Activated T-cell treated with anti-CD3 and anti-CD28 coated beads for 4 hours (primary cell): ENCODE data around the gene DCLK1.
"Not testable (repeated sequence)": the region's sequence is repeated elsewhere in the genome, so short reads cannot be mapped to it uniquely, and the experiment has no call there.

Experiments
- DNase-seq: peaks from one replicate; pipeline ENCODE4 v3.0.0-alpha.2; 2020

DCLK1 gene

DNA sequence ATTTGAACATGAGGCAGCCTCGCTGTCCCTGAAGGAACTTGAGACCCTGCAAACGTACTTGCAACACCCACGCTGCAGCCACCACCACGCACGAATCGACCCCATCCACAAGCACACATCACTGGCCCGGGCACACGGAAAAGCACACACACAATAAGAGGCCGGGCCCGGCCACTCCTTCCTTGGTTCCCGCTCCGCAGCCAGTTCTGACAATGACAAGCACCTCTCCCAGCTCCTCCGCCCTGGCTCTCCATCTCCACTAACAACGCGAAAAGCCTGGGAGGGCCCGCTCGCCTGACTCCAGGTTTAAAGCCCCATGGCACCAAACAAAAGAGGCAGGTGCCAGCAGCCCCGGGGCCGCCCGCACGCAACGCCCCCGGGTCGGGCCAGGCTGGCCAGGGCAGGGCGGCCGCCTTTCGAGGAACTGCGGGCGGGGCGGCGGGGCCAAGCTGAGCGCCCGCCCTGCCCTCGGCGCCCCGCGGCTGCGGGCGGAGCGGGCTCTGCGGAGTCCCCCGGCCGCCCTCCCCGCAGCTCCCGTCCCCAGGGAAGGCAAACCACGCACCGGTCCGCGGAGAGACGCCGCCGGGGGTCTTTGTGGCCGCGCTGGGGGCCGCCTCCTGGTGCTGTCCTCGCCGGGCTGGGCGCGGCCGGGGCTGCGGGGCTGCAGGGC, 495 bp downstream of the DCLK1 start:
- no peak for DNase-seq

- no peak for DNase-seq
Observed at GRCh38 chr13:36130193-36130551, 1.0 kb downstream of the DCLK1 start.

- no peak for DNase-seq
Observed at GRCh38 chr13:36129539-36129938, 1.6 kb downstream of the DCLK1 start.

DNA sequence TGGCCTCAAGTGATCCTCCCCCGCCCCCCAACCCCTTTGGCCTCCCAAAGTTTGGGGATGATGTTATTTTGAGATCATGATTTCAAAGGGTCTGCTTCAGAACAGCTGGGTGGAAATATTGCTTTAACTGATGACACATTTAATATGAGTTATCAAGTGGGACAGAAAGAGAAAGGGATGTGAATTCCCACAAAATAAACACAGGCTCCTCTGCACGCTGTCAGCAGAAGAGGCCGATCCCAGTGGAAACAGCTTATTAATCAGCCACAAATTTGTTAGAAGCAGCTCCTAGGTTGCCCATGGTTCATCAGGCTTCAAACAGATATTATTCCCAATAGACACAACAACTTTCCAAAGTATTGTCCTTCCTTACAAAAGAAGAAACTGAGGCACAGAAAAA, 4.7 kb downstream of the DCLK1 start:
- DNase-seq, result no peak

GRCh38 chr13:36125841-36126240, 5.3 kb downstream of the DCLK1 start:
- DNase-seq, result no peak

DNA sequence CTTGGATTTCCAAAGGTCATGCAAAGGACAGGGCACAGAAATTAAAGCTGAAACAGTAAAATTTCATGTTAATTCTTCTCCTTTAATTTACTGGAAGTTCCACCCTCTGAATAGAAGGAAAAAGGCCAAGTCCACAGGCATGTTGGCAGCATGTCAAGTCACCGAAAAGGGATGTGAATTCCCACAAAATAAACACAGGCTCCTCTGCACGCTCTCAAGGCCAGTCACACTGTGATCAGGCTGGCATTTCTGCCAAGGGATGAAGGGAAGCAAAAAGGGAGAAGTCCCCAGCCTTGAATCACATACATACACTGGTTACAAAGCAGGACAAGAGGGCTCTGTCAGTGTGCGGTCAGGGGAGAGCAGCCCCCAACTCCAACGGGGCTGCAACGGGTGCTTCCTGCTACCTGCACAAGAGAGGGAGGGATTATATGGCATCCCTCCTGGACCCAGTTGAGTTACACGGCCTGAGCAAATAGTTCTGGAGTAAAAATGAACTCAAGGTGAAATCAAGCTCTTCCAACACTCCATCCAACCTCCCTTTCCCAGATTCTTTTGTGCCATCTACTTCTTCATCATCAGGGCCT, 6.9 kb downstream of the DCLK1 start:
- no peak for DNase-seq

GRCh38 chr13:36115306-36115705, 15.9 kb downstream of the DCLK1 start:
- no peak for DNase-seq

DNA sequence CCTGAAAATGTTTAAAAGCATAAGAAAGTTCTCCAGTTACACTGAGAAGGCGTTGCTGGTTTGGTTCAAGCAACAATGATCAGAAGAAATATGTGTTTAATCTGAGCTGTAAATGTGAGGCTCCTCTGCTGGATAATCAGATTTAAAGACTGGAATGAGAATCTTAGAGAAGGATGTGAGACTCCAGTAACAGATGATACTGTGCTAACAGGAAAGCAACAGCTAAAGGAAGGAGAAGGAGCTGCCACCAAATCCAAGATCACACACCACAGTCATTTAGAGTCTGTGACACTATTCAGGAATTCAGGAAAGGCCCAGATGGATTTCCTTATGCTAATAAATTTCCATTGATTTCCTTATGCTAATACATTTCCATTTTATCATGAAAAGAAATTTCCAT, 16.9 kb downstream of the DCLK1 start:
- no peak for DNase-seq

DNA sequence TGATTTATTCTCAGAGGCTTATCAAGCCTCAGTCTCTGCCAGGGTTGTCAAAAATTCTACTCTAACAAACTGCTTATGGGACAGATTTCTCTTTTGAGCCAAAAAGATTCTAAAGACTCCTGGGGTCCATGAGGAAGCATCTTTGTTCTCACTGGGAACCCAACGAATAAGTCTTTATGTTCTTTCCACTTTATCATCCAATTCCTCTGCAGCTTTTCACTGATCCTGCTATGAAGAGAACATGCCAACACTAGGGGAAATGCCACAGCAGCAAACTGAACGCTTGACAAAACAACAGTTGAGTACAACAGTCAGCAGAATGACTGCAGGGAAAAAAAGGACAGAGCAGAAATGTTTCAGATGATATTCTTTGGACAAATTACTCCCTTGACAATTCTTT, 22.2 kb downstream of the DCLK1 start:
- DNase-seq, result no peak

- no peak for DNase-seq
Observed at GRCh38 chr13:36108342-36108741, 22.8 kb downstream of the DCLK1 start.

- no peak for DNase-seq
Observed at GRCh38 chr13:36107521-36107920, 23.7 kb downstream of the DCLK1 start.

- DNase-seq, result no peak
Observed at GRCh38 chr13:36105726-36106125, 25.5 kb downstream of the DCLK1 start.

- DNase-seq, result no peak
Observed at GRCh38 chr13:36102721-36103120, 28.5 kb downstream of the DCLK1 start.

GRCh38 chr13:36101907-36102306, 29.3 kb downstream of the DCLK1 start:
- DNase-seq, result not testable (repeated sequence)

- no peak for DNase-seq
Observed at GRCh38 chr13:36101157-36101556, 30.0 kb downstream of the DCLK1 start.

GRCh38 chr13:36098080-36098479, 33.1 kb downstream of the DCLK1 start:
- no peak for DNase-seq

DNA sequence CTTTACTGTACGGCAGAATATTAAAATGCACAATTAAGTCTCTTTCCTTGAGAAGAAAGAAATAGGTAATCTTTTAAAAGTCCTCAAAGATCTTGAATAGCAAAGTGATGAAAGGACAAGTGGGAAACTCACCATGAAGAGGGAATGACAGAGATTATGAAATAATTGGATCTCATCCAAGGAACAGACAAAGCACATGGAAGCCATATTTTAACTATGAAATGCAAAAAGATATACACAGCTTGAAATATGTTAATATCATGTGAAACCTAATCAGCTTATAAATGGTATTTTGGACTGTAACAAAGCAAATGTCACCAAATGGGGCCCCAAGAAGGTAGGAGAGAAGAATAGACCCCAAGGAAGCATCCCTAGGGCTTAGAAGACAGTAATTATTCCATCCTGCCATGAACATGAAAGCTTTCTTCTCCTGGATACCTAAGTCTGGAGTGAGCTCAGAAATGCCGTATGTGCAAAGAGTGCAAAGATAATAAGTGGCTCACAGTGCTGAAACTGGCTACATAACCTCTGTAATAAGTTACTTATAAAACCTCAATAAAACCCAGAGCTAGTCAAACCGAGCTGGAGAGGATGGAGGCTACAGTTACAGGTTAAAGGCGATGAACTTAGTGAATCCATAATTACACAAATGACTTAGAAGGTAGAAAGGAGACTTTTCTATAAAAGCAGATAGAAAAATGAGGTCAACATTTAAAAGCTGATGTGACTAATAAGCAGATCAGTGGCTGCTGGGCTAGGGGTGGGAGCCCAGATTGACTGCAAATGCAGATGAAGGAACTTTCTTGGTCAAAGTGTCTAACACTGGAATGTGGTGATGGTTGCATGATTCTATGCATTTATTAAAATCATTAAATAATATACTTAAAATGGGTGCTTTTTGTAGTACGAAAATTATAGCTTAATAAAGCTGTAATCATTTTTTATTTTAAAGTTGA, 34.4 kb downstream of the DCLK1 start:
- DNase-seq, result no peak

DNA sequence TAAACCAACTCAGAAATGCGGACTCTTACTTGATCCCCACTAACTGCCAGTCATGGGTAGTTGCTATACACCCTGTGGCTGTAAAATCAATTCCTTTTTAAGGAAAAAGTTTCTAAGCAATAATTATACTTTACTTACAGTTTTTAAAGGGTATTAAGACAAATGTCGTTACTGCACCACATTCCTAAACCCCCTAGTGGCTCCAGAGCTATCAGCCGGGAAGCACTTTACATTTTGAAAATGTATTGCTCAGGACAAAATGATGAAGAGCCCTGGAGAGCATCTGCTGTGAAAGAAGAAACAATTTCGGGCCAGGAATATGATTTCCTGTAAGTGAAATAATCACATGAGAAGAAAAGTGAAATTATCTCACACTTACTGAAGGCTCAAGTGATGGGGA, 36.7 kb downstream of the DCLK1 start:
- no peak for DNase-seq

GRCh38 chr13:36090592-36090991, 40.6 kb downstream of the DCLK1 start:
- DNase-seq, result no peak

- DNase-seq, result no peak
Observed at GRCh38 chr13:36089130-36089647, 42.0 kb downstream of the DCLK1 start.

- DNase-seq, result no peak
Observed at GRCh38 chr13:36088463-36088862, 42.7 kb downstream of the DCLK1 start.

DNA sequence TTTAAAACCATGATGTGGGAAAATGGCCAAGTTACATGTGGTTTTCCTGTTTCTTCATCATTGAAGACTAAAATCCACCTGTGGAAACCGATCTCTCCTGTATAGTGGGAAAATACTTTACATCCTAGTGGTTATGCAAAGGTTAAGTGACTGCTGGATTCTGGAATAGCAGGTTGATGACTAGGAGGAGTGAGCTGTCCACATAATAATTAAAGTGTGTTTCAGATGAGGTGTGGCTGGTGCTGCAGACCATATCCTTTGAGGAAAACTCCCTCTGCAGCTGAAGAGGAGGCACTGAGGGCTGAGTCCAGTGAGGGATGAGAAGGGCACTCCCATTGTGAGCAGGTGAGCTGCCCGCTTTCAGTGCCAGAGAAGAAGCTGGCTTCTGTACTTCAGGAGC, 43.2 kb downstream of the DCLK1 start:
- no peak for DNase-seq

DNA sequence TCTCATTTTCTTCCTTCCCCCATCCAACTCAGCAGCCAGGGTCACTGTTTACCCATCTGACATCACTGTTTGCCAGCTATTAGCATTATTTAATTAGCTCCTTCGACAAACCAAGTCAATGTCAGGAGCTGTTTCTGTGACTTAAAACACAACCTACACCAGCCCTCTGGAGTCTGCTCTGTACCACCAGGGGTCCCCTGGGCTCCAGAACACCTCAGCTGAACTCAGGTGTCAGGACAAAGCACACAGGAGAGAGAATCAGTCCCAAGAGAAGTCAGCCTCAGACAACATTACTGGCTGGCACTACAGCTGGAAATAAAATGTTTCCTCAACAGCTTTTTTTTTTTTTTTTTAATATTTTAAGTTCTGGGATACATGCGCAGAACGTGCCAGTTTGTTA, 45.1 kb downstream of the DCLK1 start:
- no peak for DNase-seq

DNA sequence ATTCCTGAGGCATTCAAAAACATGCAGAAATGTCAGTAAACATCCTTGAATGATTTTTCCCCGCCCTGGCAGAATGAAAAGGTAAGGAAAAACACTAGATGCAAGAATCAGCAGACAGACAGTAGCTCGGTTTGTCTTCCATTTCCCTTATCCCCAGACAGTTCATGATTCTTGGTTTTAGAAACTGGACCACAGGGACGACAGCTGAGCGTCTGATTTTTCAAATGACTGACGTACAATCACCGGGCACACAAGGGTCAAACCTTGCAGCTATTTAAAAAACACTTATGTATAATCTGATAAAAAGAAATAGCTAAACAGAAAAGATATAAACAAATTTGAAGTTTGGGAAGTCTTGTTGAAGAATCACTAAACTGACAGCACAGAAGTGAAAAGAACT, 47.1 kb downstream of the DCLK1 start:
- DNase-seq, result no peak
